ENCODE measurements around the gene BBS2.

- peak; percentile 68 for TF ChIP-seq CTCF (IDR thresholded peaks at IDR 0.05; ENCODE audit: poor library complexity)
- TF ChIP-seq EZH2 (IDR thresholded peaks at IDR 0.05; ENCODE audit: borderline replicate concordance), result no peak
- no peak for TF ChIP-seq EZH2phosphoT487 (IDR thresholded peaks at IDR 0.05; ENCODE audit: low read depth, severe bottlenecking, unreplicated experiment)
Measured at GRCh38 chr16:56513972-56514371, 5.9 kb downstream of the BBS2 start.

Data from hepatocyte (in vitro differentiated cells).